ENCODE results near the gene AQP1. TPM values are rescaled to one million over a fixed set of nuclear protein-coding genes. Genes with fewer than 3 reads are reported as not detected.

The AQP1 gene
- total RNA-seq, 1 experiment from 2014 or later: 0.52 TPM

- TF ChIP-seq, protein P1, sequence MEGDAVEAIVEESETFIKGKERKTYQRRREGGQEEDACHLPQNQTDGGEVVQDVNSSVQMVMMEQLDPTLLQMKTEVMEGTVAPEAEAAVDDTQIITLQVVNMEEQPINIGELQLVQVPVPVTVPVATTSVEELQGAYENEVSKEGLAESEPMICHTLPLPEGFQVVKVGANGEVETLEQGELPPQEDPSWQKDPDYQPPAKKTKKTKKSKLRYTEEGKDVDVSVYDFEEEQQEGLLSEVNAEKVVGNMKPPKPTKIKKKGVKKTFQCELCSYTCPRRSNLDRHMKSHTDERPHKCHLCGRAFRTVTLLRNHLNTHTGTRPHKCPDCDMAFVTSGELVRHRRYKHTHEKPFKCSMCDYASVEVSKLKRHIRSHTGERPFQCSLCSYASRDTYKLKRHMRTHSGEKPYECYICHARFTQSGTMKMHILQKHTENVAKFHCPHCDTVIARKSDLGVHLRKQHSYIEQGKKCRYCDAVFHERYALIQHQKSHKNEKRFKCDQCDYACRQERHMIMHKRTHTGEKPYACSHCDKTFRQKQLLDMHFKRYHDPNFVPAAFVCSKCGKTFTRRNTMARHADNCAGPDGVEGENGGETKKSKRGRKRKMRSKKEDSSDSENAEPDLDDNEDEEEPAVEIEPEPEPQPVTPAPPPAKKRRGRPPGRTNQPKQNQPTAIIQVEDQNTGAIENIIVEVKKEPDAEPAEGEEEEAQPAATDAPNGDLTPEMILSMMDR (IDR thresholded peaks at IDR 0.05; ENCODE audit: insufficient read depth in 1 of 2, low read depth in 1 of 2, low read length in 1 of 2, severe bottlenecking in 1 of 2, unreplicated experiment in 1 of 2): no peak
- no peaks in the 10 kb centered on the region for H3K4me1 ChIP-seq
- Mint-ChIP-seq H3K4me3 (ENCODE audit: unreplicated experiment) (no peak overlapping the region), H3K27ac (ENCODE audit: unreplicated experiment) (no peak overlapping the region), H3K36me3 (ENCODE audit: insufficient read depth, unreplicated experiment) (no peaks in the 10 kb centered on the region), H3K4me1 (ENCODE audit: low read depth, unreplicated experiment) (no peaks in the 10 kb centered on the region), H3K9me3 (ENCODE audit: unreplicated experiment) (no peaks in the 10 kb centered on the region), H3K27me3 (ENCODE audit: insufficient read depth, unreplicated experiment) (peaks cover 7% of the 10 kb centered on the region)
- H3K4me3 ChIP-seq (ENCODE audit: low read depth, low read length): no peak overlapping the region
- H3K9me3 ChIP-seq: no peaks in the 10 kb centered on the region
- H3K27me3 ChIP-seq (replicated peaks; ENCODE audit: control insufficient read depth, insufficient read depth, low read length): no peaks in the 10 kb centered on the region
- intact Hi-C loops (cut with micrococcal nuclease; ENCODE audit: unreplicated experiment): no loop called here
- CTCF ChIA-PET: interaction anchor here (1.2 to 2.6 kb wide), 4 partner anchors 12 to 151 kb away, joined by 3 to 10 read pairs (median 7); no protein-coding TSS in a partner anchor
- DNase-seq: no peak
- POLR2A ChIA-PET: no interaction called here
- H3K36me3 ChIP-seq (ENCODE audit: control insufficient read depth, insufficient read depth, low read length): no peaks in the 10 kb centered on the region
- no TSS peak for BruUV-seq (replicated peaks)
Observed at GRCh38 chr7:30971440-30971839, 59.8 kb downstream of the AQP1 start.

DNA sequence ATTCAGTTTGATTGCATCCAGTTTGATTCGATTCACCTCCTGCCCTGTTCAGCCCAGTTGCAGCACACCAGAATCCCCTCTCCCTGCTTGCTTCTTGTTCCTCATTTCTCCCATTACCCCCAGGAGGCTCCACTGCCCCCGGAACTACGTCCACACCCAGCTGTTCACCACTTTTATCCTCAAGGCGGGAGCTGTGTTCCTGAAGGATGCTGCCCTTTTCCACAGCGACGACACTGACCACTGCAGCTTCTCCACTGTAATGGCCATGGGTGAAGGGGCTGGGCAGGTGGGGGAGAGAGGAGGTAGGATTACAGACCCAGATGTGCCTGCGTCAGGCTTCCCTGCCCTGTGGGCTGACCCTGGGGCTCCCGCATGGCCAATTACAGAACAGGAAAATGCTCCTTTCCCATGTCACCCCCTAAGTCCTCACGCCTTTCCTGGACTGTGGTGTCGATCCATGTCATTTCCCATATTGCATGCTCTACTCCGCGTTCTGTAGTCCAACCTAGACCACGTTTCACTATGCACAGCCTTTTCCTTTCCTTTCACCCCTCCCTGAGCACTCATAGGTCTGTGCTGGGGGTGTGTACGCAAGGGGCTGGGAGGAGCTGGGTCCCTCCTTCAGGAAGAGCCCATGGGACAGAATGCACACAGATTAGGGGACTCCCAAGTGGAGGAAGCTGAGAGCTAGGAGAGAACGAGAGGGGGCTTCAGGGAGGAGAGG lies 60.3 kb downstream of the AQP1 start:
- no peaks in the 10 kb centered on the region for H3K9me3 ChIP-seq
- H3K4me1 ChIP-seq: no peaks in the 10 kb centered on the region
- CTCF ChIA-PET: interaction anchor here (2.1 to 2.6 kb wide), 2 partner anchors 12 to 34 kb away, joined by 10 read pairs; no protein-coding TSS in a partner anchor
- Mint-ChIP-seq H3K27me3 (ENCODE audit: insufficient read depth, unreplicated experiment) (peaks cover 6% of the 10 kb centered on the region), H3K4me3 (ENCODE audit: unreplicated experiment) (no peak overlapping the region), H3K27ac (ENCODE audit: unreplicated experiment) (no peak overlapping the region), H3K36me3 (ENCODE audit: insufficient read depth, unreplicated experiment) (no peaks in the 10 kb centered on the region), H3K9me3 (ENCODE audit: unreplicated experiment) (no peaks in the 10 kb centered on the region), H3K4me1 (ENCODE audit: low read depth, unreplicated experiment) (no peaks in the 10 kb centered on the region)
- no peak for DNase-seq
- H3K27me3 ChIP-seq (replicated peaks; ENCODE audit: control insufficient read depth, insufficient read depth, low read length): no peaks in the 10 kb centered on the region
- TF ChIP-seq, protein P1 (IDR thresholded peaks at IDR 0.05; ENCODE audit: insufficient read depth in 1 of 2, low read depth in 1 of 2, low read length in 1 of 2, severe bottlenecking in 1 of 2, unreplicated experiment in 1 of 2): no peak
- POLR2A ChIA-PET: no interaction called here
- no peak overlapping the region for H3K4me3 ChIP-seq (ENCODE audit: low read depth, low read length)
- H3K36me3 ChIP-seq (ENCODE audit: control insufficient read depth, insufficient read depth, low read length): no peaks in the 10 kb centered on the region
- no TSS peak for BruUV-seq (replicated peaks)
- intact Hi-C loops (cut with micrococcal nuclease; ENCODE audit: unreplicated experiment): no loop called here

DNA sequence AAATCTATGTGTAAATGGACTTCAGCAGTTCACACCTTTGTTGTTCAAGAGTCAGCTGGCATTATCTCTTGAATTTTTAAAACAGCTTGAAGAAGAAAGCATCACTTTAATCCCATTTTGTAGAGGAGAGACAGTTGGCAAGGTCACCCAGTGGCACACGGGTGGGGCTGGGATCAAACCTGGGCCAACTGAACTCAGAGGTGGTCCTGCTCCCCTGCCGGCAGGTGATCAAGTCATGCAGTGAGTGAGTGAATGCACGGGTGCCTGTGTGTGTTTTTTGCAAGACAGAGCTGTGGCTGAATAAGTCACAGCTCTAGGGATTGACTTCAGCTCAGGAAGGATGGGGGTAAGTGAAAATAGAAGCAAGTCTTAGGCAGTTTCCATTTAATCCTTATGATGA lies 61.6 kb downstream of the AQP1 start:
- Histone ChIP-seq H3K27me3 (replicated peaks; ENCODE audit: control insufficient read depth, insufficient read depth, low read length) (no peaks in the 10 kb centered on the region), H3K4me1 (no peaks in the 10 kb centered on the region), H3K4me3 (ENCODE audit: low read depth, low read length) (no peak overlapping the region), H3K36me3 (ENCODE audit: control insufficient read depth, insufficient read depth, low read length) (no peaks in the 10 kb centered on the region), H3K9me3 (no peaks in the 10 kb centered on the region)
- H3K9me3 Mint-ChIP-seq (ENCODE audit: unreplicated experiment): no peaks in the 10 kb centered on the region
- ChIA-PET CTCF (interaction anchor here (0.9 to 2.0 kb wide), 3 partner anchors 10 to 149 kb away, joined by 3 to 8 read pairs (median 3); no protein-coding TSS in a partner anchor), POLR2A (no interaction called here)
- no TSS peak for BruUV-seq (replicated peaks)
- peaks cover 3% of the 10 kb centered on the region for H3K27me3 Mint-ChIP-seq (ENCODE audit: insufficient read depth, unreplicated experiment)
- intact Hi-C loops (cut with micrococcal nuclease; ENCODE audit: unreplicated experiment): no loop called here
- H3K4me3 Mint-ChIP-seq (ENCODE audit: unreplicated experiment): no peak overlapping the region
- H3K4me1 Mint-ChIP-seq (ENCODE audit: low read depth, unreplicated experiment): no peaks in the 10 kb centered on the region
- TF ChIP-seq, protein P1 (IDR thresholded peaks at IDR 0.05; ENCODE audit: insufficient read depth in 1 of 2, low read depth in 1 of 2, low read length in 1 of 2, severe bottlenecking in 1 of 2, unreplicated experiment in 1 of 2): no peak
- H3K27ac Mint-ChIP-seq (ENCODE audit: unreplicated experiment): no peak overlapping the region
- no peaks in the 10 kb centered on the region for H3K36me3 Mint-ChIP-seq (ENCODE audit: insufficient read depth, unreplicated experiment)
- DNase-seq: no peak

All from Caco-2 (cell line).